CD4-positive, CD25-positive, alpha-beta regulatory T cell (primary cell): ENCODE results near the gene CD6. TPM values are rescaled to one million over a fixed set of nuclear protein-coding genes. Genes with fewer than 3 reads are reported as not detected.

Experiments used
- ATAC-seq, 2 donors: fragments of 150-1000 bp; cut with Tn5 transposase; one replicate each; pipeline ENCODE4 v1.10.0; 2021; ENCODE audit warnings: low read depth in 2 of 2, moderate number of reproducible peaks in 2 of 2, moderate library complexity in 1 of 2
- DNase-seq, 3 donors: peaks; one replicate each; pipeline versions ENCODE4 v3.0.0 to v3.0.0-alpha.2; 2012 to 2022; ENCODE audit warnings: mixed read lengths in 1 of 3
- H3K27ac ChIP-seq: one replicate; pipeline ENCODE4 v1.7.0; 2013; ENCODE audit warnings: mild to moderate bottlenecking, low read length; ENCODE audit not compliant: insufficient read depth, poor library complexity, severe bottlenecking
- H3K27me3 ChIP-seq: one replicate; pipeline ENCODE4 v1.7.0; 2013; ENCODE audit warnings: low read length; ENCODE audit not compliant: control insufficient read depth, insufficient read depth
- H3K36me3 ChIP-seq: one replicate; pipeline ENCODE4 v1.7.0; 2013; ENCODE audit warnings: mild to moderate bottlenecking, low read length, moderate library complexity; ENCODE audit not compliant: control insufficient read depth, insufficient read depth
- H3K4me1 ChIP-seq: 2 replicates; pipeline ENCODE4 v1.7.0; 2013; ENCODE audit warnings: mild to moderate bottlenecking, low read length; ENCODE audit not compliant: insufficient read depth, control insufficient read depth, poor library complexity, severe bottlenecking
- H3K4me3 ChIP-seq: one replicate; pipeline ENCODE4 v1.7.0; 2013; ENCODE audit warnings: low read depth, mild to moderate bottlenecking, low read length, moderate library complexity
- H3K9me3 ChIP-seq, 2 experiments: 1 replicate in 1 of 2; 2 replicates in 1 of 2; pipeline ENCODE4 v1.7.0; 2013; ENCODE audit warnings: low read length in 2 of 2, mild to moderate bottlenecking in 1 of 2, moderate library complexity in 1 of 2; ENCODE audit not compliant: control insufficient read depth in 2 of 2
- H3K27ac Mint-ChIP-seq, 3 donors: one replicate each; pipeline ENCODE4 v1.8.0; 2020 to 2022; ENCODE audit warnings: mild to moderate bottlenecking in 3 of 3, mixed read lengths in 3 of 3, moderate library complexity in 2 of 3
- H3K27me3 Mint-ChIP-seq: one replicate; pipeline ENCODE4 v1.8.0; 2022; ENCODE audit warnings: mild to moderate bottlenecking, mixed read lengths
- H3K36me3 Mint-ChIP-seq: one replicate; pipeline ENCODE4 v1.8.0; 2020; ENCODE audit warnings: mixed read lengths
- H3K4me1 Mint-ChIP-seq, 4 donors: one replicate each; pipeline ENCODE4 v1.8.0; 2020 to 2022; ENCODE audit warnings: mixed read lengths in 4 of 4, mild to moderate bottlenecking in 1 of 4
- H3K4me3 Mint-ChIP-seq, 4 donors: one replicate each; pipeline ENCODE4 v1.8.0; 2020 to 2022; ENCODE audit warnings: mild to moderate bottlenecking in 4 of 4, mixed read lengths in 4 of 4, moderate library complexity in 3 of 4
- H3K9me3 Mint-ChIP-seq, 7 donors: one replicate each; pipeline ENCODE4 v1.8.0; 2020 to 2022; ENCODE audit warnings: mixed read lengths in 7 of 7, mild to moderate bottlenecking in 3 of 7, moderate library complexity in 2 of 7
- polyA plus RNA-seq, 4 donors: library from polyadenylated mRNA; unstranded; fragments of 300-500 nt; fragmentation: Illumina TruSeq; gene quantifications; one replicate each; pipeline ENCODE4 v1.2.3, GENCODE V29; 2021
- total RNA-seq: library from RNA; stranded (reverse); gene quantifications from one replicate; pipeline ENCODE4 v1.2.3, GENCODE V29; 2022

CD6 gene
- total and polyA plus RNA-seq, 5 donors from 2014 or later, result 108 to 398 (median 138) TPM

- Histone ChIP-seq H3K36me3 (peaks cover 64% of the 10 kb centered on the region), H3K27ac (no peak overlapping the region), H3K9me3 (no peaks in the 10 kb centered on the region), H3K4me1 (peaks cover 36% of the 10 kb centered on the region), H3K27me3 (no peaks in the 10 kb centered on the region), H3K4me3 (no peak overlapping the region)
- Mint-ChIP-seq H3K9me3 (no peaks in the 10 kb centered on the region), H3K36me3 (peaks cover 36% of the 10 kb centered on the region), H3K4me3 (peak overlapping the region in 1 of 4 donors; percentile 74), H3K4me1 (peaks cover 10 to 57% (median 42%) of the 10 kb centered on the region in 4 donors), H3K27ac (peak overlapping the region in 2 of 3 donors; percentile 41 to 69), H3K27me3 (no peaks in the 10 kb centered on the region)
- DNase-seq, result no peak
- ATAC-seq, result no peak
Measured at GRCh38 chr11:61007956-61008896, 36.7 kb downstream of the CD6 start.

DNA sequence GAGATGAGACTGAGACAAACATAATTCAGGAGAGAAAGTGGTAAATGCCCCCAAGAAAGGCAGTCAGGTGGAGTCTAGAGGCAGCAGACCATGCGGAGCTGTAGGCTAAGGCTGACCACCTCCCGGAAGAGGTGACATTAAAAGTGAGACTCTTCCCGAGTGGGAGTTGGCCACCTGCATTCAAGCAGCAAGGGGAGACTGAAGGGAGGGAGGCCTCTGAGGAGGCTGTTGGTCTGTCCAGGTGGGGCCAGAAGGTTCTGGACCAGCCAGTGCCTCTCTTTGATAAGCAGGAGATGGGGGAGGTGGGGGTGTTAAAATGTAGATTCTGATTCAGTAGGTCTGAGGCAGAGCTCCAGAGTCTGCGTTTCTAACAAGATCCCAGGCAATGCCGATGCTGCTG is 37.5 kb downstream of the CD6 start:
- H3K36me3 Mint-ChIP-seq, result peaks cover 37% of the 10 kb centered on the region
- Histone ChIP-seq H3K9me3 (no peaks in the 10 kb centered on the region), H3K4me3 (no peak overlapping the region), H3K36me3 (peaks cover 71% of the 10 kb centered on the region), H3K4me1 (peaks cover 29% of the 10 kb centered on the region), H3K27ac (no peak overlapping the region), H3K27me3 (no peaks in the 10 kb centered on the region)
- DNase-seq (no peak), ATAC-seq (no peak)
- no peaks in the 10 kb centered on the region for H3K9me3 Mint-ChIP-seq
- H3K27me3 Mint-ChIP-seq, result no peaks in the 10 kb centered on the region
- peaks cover 10 to 49% (median 39%) of the 10 kb centered on the region in 4 donors for H3K4me1 Mint-ChIP-seq
- peak overlapping the region in 1 of 3 donors; percentile 69 for H3K27ac Mint-ChIP-seq
- H3K4me3 Mint-ChIP-seq, result peak overlapping the region in 1 of 4 donors; percentile 21

DNA sequence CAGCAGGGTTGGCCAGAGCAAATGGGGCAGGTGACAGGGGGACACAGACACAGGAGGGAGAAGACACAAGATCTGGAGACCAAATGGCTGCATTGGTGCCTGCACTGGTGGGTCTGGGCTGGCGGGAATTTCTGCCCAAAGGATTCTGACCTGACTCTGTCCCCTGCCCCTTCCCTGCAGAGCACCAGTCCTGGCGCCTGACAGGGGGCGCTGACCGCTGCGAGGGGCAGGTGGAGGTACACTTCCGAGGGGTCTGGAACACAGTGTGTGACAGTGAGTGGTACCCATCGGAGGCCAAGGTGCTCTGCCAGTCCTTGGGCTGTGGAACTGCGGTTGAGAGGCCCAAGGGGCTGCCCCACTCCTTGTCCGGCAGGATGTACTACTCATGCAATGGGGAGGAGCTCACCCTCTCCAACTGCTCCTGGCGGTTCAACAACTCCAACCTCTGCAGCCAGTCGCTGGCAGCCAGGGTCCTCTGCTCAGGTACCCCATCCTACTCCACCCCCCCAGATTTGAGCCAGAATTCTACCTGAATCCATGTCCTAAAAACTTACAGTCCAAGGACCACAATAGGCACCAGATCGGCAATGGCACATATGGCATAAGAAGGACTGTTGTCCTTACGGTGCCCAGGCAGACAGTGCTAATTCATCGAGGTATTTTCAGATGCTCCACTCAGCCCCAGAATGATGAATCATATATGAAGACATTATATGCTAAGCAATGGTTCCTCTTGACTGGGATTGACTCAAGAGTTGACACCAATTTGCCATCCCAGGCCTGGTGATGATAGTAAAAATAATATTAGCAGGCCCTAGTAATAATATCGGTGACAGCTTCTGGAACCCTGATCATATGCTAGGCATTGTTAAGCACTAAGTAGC is 38.2 kb downstream of the CD6 start:
- Histone ChIP-seq H3K27ac (no peak overlapping the region), H3K9me3 (no peaks in the 10 kb centered on the region), H3K4me3 (no peak overlapping the region), H3K36me3 (peaks cover 73% of the 10 kb centered on the region), H3K27me3 (no peaks in the 10 kb centered on the region), H3K4me1 (peaks cover 22% of the 10 kb centered on the region)
- H3K9me3 Mint-ChIP-seq, result no peaks in the 10 kb centered on the region
- H3K27me3 Mint-ChIP-seq, result no peaks in the 10 kb centered on the region
- peak overlapping the region in 2 of 3 donors; percentile 32 to 76 for H3K27ac Mint-ChIP-seq
- H3K4me3 Mint-ChIP-seq, result peak overlapping the region in 1 of 4 donors; percentile 37
- ATAC-seq (no peak), DNase-seq (no peak)
- H3K4me1 Mint-ChIP-seq, result peaks cover 8 to 43% (median 32%) of the 10 kb centered on the region in 4 donors
- H3K36me3 Mint-ChIP-seq, result peaks cover 35% of the 10 kb centered on the region

DNA sequence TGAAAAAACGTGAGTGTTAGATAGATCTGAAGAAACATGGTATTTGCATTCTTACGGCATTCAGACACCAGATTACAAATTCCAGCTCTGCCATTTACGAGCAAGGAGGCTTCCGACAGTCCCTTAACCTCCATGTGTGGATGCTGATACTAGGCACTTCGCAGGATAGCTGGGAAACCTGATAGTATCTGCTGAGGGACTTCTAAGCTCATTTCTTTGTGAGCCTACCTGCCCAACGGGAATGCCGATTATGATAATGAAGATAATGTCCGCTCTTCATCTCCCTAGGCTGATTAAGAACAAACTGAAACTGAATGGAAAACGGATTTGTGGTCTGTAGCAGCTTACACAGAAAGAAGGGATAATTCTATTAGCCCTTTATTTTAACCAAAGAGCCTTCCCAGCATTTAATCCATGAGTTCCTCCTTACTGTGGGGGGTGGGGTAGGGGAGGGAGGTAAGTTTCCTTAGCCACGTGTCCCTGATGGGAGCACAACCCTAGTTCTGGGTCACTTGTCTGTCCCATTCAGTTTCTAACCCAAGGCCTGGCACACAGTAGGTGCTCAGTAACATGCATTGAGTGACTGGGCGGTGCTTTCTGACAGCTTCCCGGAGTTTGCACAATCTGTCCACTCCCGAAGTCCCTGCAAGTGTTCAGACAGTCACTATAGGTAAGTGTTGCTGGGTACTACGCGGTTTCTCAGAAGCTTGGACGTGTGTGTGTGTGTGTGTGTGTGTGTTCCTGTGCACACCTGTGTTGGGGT is 39.2 kb downstream of the CD6 start:
- no peak overlapping the region for H3K4me3 ChIP-seq
- Mint-ChIP-seq H3K9me3 (no peaks in the 10 kb centered on the region), H3K27me3 (no peaks in the 10 kb centered on the region), H3K27ac (peak overlapping the region in 2 of 3 donors; percentile 44 to 80), H3K36me3 (peaks cover 43% of the 10 kb centered on the region), H3K4me1 (peaks cover 4 to 33% (median 23%) of the 10 kb centered on the region in 4 donors), H3K4me3 (no peak overlapping the region)
- peaks cover 14% of the 10 kb centered on the region for H3K4me1 ChIP-seq
- H3K27ac ChIP-seq, result no peak overlapping the region
- no peaks in the 10 kb centered on the region for H3K9me3 ChIP-seq
- ATAC-seq (no peak), DNase-seq (no peak)
- H3K36me3 ChIP-seq, result peaks cover 81% of the 10 kb centered on the region
- H3K27me3 ChIP-seq, result no peaks in the 10 kb centered on the region

DNA sequence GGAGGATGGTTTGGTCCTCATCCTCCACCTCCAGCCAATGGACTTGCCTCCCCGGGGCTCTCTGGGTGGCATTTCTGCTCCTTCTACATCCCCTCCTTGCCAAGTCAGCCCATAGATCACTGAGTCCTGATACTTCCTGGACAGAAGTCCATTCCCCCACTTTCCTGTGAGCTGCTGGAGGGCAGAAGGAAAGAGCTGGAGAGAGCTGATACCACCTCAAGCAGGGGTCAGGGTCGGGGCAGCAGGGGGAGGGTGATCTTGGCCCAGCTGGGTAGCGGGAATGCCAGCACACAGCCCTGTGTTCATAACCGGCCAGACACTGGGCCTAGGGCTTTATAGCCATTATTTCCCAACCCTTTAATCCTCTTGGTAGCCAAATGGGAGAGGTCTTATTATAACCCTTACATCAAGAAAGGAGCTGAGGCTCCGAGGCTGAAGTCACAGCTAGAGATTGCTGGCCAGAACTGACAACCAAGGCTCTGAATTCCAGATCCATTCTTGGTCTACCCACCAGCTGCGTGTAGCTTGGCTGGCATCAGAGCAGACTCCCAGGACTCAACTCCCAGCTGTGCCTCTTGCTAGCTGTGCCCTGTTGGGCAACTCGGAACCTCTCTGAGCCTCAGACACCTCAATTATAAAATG is 39.9 kb downstream of the CD6 start:
- Mint-ChIP-seq H3K27ac (peak overlapping the region; percentile 38 to 84 (median 80)), H3K27me3 (no peaks in the 10 kb centered on the region), H3K4me1 (peaks cover 4 to 26% (median 21%) of the 10 kb centered on the region in 4 donors), H3K36me3 (peaks cover 46% of the 10 kb centered on the region), H3K4me3 (no peak overlapping the region), H3K9me3 (no peaks in the 10 kb centered on the region)
- ATAC-seq (no peak), DNase-seq (no peak)
- peaks cover 11% of the 10 kb centered on the region for H3K4me1 ChIP-seq
- H3K4me3 ChIP-seq, result no peak overlapping the region
- peaks cover 83% of the 10 kb centered on the region for H3K36me3 ChIP-seq
- H3K27ac ChIP-seq, result no peak overlapping the region
- no peaks in the 10 kb centered on the region for H3K9me3 ChIP-seq
- no peaks in the 10 kb centered on the region for H3K27me3 ChIP-seq

DNA sequence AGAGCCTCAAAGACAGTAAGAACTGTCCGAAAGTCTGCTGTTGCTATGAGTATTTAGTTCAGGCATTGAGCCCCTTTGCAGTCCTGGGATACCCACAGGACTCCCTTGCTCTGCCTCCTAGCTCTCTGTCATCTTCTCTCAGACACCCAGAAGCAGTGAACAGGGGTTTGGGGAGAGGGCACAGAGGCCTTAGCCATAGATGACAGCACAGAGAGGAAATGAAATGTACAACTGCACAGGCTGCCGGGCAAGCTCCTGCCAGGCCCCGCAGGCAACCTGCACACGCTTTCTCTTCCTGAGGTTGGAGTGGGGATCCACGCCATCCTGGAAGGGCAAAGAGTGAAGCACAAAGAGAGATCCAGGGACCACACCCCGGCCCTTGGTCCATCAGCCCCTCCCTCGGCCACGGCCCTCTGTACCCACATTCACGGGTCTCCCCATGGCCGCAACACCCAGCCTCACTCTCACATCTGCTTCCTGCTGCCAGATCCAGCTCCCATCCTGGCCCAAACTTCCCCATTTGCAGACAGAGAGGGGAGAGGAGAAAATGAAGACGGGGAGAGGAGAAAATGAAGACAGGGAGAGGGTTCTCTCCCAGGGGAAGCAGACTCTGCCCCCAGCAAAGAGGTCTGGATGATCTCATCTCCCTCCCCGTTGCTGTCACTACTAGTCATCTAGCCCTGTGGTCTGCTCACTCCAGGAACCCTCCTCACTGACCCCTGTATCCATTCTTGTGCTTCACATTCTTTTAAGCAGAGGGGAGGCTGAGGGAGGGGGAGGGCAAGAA is 40.7 kb downstream of the CD6 start:
- Histone ChIP-seq H3K27me3 (no peaks in the 10 kb centered on the region), H3K4me3 (no peak overlapping the region), H3K9me3 (no peaks in the 10 kb centered on the region), H3K4me1 (peaks cover 3% of the 10 kb centered on the region), H3K36me3 (peaks cover 82% of the 10 kb centered on the region), H3K27ac (no peak overlapping the region)
- peaks cover 46% of the 10 kb centered on the region for H3K36me3 Mint-ChIP-seq
- no peaks in the 10 kb centered on the region for H3K9me3 Mint-ChIP-seq
- no peak overlapping the region for H3K4me3 Mint-ChIP-seq
- H3K4me1 Mint-ChIP-seq, result peaks cover 4 to 19% (median 15%) of the 10 kb centered on the region in 4 donors
- ATAC-seq (no peak), DNase-seq (no peak)
- peak overlapping the region; percentile 71 to 84 (median 77) for H3K27ac Mint-ChIP-seq
- H3K27me3 Mint-ChIP-seq, result no peaks in the 10 kb centered on the region
